Stimulated activated CD4-positive, alpha-beta T cell treated with anti-CD3 and anti-CD28 coated beads, Interleukin-12 subunit alpha, Interleukin-12 subunit beta, amount 100 ng/mL, for 48 hours (primary cell): ENCODE data around the gene AMH.

Experiments
- DNase-seq, 3 donors: peaks; one replicate each; pipeline ENCODE4 v3.0.0-alpha.2; 2020; ENCODE audit warnings: low read depth in 2 of 3, low spot score in 1 of 3

Gene AMH

GRCh38 chr19:2248136-2249009, 750 bp upstream of the AMH start:
- DNase-seq, result no peak

GRCh38 chr19:2249880-2250765, 1.0 kb downstream of the AMH start:
- DNase-seq, result no peak

- DNase-seq, result no peak
These were observed 1.6 kb downstream of the AMH start for GRCh38 chr19:2250766-2251105.

GRCh38 chr19:2251106-2252054, 2.3 kb downstream of the AMH start:
- DNase-seq, result no peak

GRCh38 chr19:2252055-2252796, 3.1 kb downstream of the AMH start:
- DNase-seq, result no peak

DNA sequence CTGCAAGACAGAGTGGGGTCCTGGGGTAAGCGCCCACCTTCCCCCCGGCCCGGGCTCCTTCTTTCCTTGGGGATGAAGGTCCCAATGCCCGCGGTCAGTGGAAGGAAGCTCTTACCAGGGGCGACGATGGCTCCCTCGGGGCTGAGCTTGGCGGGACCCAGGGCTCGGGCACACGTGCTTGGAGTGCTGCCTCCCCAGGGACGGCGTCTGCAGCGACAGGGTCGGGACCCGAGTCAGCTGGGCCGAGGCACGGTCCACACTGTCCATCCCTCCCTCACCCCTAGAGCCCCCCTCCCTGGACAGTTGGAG, 3.6 kb downstream of the AMH start:
- DNase-seq, result no peak

DNA sequence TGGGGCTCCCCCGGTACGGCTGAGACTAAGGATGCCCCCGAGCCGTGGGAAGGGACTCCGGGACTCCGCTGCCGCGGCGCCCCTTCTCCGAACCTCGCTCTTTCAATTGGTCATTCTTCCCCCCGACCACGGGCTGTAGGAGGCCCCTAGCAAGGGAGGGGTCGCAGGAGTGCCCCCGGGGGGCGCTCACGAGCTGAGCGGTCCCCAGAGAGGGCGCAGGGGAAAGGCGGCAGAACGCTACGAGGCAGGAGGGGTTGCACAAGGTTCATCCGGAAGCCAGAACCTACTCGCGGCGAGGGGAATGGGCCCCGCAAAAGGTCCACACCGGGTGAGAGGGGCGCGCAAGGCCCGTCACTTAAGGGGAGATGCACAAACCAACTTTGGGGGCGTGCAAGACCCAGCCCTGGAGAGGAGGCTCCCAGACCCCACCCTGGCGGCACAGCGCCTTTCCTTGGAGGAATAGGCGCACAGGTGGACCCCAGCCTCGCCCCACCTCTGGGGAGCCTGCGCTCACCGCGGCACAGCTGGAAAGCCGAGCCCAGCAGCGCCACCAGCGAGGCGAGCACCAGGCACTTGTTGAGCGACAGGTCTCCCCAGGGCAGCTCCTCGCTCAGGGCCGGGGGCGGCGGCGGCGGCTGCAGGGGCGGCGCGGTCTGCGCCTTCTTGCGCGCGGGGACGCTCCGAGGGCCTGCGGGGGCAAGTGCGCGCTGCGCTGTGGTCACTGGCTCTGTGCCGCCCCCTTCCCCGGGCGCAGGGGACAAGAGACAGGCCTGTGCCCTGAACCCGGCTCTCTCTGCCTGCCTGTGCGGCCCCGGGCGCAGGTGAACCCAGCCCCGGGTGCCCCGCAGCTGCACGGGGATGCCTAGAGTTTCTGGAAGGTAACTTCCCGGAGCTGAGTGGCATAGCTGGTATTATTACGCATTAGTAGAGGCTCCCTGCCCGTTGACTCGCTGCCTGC, 4.3 kb downstream of the AMH start:
- DNase-seq, result no peak

DNA sequence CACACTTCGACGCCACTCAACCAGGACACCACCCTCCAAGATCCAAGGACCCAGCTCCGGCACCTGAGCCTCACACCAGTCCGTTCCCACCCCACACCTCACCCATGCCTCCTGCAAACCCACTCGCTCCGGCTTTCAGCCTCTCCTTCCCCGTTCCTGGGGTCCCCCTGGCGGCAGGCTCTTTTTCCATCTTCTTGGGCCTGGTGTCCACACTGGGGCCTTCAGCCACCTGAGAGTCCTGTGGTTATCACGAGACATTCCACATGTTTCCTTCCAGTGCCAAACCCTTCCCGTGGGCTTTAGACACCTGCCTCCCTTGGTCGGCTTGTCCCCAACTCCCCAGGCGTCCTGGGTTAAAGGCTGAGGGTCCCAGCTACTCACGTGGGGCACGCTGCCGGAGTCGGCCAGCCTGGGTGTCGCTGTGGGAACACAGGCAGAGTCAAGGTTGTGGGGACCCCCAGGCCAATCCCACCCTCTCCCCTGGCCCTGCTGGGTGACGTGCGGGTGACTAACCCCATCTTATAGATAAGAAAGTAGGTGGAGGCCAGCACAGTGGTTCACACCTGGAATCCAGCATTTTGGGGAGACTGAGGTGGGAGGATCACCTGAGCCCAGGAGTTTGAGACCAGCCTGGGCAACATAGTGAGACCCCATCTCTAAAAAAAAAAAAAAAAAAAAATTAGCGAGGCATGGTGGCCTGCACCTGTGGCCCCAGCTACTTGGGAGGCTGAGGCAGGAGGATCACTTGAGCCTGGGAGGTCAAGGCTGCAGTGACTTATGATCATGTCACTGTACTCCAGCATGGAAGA, 5.1 kb downstream of the AMH start:
- no peak for DNase-seq

DNA sequence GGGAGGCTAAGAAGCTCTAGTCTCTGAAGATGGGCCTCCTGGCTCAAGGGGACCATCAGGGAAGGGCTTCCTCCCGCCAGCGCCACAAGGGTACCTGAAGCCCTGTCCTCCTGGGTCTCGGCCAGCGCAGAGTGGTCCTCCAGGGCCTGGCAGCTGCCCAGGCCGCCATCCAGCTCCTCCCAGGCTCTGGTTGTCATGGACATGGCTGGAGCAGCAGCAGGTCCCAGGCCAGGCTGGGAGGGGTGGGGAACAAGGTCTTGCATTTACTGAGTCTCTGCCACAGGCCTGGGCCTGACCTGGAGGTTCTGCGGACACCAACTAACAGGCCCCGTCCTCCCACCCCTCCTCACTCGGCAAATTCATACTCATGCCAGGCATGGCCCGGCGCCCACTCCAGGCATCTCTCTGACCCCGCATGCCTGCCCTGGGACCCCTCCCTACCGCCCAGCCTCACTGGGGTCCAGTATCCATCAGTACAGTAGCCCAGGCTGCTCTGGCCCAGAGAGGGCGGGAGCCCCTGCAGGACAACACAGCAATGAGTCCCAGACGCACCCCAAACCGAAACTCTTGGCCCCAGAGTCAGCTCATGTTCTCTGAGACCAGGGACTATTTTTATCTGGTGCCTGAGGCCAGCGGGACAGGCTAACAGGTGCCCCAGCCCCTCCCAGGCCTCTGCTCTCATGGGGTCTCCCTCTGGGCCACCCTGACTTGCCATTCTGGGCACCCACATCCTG, 6.2 kb downstream of the AMH start:
- no peak for DNase-seq

DNA sequence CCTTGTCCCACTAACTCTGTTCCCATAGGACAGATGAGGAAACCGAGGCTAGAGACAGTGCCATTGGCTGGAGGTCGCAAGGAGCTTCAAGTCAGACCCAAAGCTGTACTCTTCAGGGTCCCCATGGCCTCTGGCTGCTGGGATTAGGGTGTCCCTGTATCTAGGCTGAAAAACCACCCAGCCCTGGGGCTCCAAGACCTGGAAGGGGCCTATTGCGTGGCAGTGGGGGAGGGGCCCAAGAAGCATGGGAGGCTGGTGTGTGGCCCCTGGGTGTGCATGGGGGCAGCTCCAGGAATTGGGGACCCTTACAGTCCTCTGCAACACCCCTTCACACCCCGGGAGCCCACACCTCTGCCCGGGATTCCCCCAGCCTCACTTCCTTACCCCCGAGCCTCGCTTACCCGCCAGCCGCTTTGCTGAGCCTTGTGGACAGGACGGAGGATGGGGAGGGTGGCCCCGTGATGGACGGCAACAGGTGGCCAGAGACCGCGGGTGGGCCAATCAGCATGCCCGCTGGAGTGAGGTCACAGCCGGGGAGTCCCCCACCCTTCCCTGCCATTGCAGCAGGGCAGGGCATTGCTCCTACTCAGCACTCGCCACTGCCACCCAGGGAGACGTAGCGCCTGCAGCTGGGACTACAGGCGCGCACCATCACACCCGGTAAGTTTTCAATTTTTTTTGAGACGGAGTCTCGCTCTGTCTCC, 7.0 kb downstream of the AMH start, which contains the start of gene JSRP1:
Gene JSRP1, minus strand, starts transcription at position 436 of the 704 bp plus-strand sequence. CDS start 1,103 bp downstream, outside the sequence.
- DNase-seq, result no peak

- no peak for DNase-seq
These were observed 10.2 kb downstream of the AMH start for GRCh38 chr19:2259336-2259735.

DNA sequence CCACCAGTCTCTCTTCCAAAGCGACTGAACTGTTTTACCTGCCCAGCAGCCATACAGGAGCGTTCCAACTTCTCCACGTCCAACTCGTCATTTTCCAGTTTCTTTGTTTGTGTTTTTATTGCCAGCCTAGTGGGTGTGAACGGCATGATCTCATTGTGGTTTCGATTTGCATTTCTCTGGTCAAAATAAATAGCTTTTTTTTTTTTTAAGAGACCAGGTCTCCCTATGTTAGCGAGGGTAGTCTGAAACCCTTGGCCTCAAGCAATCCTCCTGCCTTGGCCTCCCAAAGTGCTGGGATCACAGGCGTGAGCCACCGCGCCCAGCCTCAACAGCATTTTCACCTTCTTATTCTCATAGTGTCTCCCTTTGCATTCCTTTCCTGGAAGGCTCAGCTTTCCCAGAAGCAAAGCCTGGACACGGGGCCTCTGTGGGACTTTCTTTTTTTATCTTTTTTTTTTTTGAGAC, 11.2 kb downstream of the AMH start:
- no peak for DNase-seq

- DNase-seq, result no peak
These were observed 12.5 kb downstream of the AMH start for GRCh38 chr19:2261438-2262172.

- no peak for DNase-seq
These were observed 17.3 kb downstream of the AMH start for GRCh38 chr19:2266183-2266993.

GRCh38 chr19:2268480-2268830, 19.3 kb downstream of the AMH start:
- no peak for DNase-seq

DNA sequence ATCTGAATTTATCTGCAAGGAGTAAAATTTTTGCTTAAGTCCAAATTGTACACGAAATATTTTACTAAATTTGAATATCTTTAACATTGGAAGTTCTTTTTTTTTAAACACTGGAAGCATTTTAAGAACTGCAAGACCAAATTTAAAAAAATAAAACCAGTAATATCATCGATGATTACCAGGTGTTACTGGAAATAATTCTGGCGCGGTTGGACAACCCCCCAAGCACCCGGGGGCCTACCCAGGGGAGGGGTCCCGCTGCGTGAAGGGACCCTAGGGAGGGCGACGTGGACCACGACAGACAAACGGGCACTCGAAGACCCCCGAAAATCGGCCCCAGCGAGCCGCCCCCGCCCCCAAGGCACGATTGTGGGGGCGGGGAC, 19.7 kb downstream of the AMH start:
- no peak for DNase-seq
